ENCODE measurements around the gene HSD17B12.

Gene HSD17B12

DNA sequence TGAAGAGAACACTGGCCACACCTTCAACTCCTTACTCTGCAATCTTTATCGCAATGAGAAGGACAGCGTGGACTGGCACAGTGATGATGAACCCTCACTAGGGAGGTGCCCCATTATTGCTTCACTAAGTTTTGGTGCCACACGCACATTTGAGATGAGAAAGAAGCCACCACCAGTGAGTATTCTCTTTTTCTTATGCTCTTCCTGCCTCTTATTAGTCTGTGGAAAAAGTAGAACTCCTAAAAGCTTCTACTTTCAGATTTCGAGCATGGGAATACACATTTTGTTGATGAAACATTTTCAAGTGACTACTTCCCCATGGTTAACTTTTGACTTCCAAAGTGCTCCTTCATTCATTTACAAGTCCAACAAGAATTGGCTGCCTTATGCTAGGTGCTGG is 221.0 kb downstream of the HSD17B12 start:
- no peak for TF ChIP-seq SNAI2 (CRISPR knock-in tag; IDR thresholded peaks at IDR 0.05)
- TF ChIP-seq RARB (CRISPR knock-in tag; IDR thresholded peaks at IDR 0.05): no peak
- TF ChIP-seq ZFP30 (CRISPR knock-in tag; IDR thresholded peaks at IDR 0.05): no peak
- TF ChIP-seq GLIS3 (CRISPR knock-in tag; IDR thresholded peaks at IDR 0.05): no peak
- ATAC-seq: no peak

DNA sequence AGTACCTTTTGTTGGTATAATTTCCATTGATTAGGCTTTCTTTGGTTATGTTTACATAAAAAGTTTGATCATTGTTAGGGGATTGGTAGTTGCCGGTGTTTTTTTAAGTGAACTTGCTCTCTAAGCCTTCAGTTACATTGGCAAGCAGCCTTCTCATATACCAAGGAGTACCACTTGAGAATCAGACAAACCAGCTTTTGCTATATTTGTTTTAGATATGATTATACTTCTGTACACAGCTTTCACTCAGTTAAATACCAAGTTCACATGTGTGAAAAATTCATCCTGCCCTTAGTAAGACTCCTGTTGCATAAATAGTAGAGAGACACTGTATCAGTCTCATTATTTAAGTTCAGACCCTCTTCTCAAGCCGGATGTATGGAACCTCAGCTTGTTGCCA is 222.5 kb downstream of the HSD17B12 start:
- TF ChIP-seq, protein P1, sequence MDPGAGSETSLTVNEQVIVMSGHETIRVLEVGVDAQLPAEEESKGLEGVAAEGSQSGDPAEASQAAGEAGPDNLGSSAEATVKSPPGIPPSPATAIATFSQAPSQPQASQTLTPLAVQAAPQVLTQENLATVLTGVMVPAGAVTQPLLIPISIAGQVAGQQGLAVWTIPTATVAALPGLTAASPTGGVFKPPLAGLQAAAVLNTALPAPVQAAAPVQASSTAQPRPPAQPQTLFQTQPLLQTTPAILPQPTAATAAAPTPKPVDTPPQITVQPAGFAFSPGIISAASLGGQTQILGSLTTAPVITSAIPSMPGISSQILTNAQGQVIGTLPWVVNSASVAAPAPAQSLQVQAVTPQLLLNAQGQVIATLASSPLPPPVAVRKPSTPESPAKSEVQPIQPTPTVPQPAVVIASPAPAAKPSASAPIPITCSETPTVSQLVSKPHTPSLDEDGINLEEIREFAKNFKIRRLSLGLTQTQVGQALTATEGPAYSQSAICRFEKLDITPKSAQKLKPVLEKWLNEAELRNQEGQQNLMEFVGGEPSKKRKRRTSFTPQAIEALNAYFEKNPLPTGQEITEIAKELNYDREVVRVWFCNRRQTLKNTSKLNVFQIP (CRISPR knock-in tag; IDR thresholded peaks at IDR 0.05; ENCODE audit: borderline replicate concordance, low read depth): no peak
- no peak for TF ChIP-seq PPARA (CRISPR knock-in tag; IDR thresholded peaks at IDR 0.05; ENCODE audit: borderline replicate concordance)
- TF ChIP-seq TOX (CRISPR knock-in tag; IDR thresholded peaks at IDR 0.05; ENCODE audit: borderline replicate concordance): no peak
- TF ChIP-seq, protein P2, sequence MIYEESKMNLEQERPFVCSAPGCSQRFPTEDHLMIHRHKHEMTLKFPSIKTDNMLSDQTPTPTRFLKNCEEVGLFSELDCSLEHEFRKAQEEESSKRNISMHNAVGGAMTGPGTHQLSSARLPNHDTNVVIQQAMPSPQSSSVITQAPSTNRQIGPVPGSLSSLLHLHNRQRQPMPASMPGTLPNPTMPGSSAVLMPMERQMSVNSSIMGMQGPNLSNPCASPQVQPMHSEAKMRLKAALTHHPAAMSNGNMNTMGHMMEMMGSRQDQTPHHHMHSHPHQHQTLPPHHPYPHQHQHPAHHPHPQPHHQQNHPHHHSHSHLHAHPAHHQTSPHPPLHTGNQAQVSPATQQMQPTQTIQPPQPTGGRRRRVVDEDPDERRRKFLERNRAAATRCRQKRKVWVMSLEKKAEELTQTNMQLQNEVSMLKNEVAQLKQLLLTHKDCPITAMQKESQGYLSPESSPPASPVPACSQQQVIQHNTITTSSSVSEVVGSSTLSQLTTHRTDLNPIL (CRISPR knock-in tag; IDR thresholded peaks at IDR 0.05; ENCODE audit: low read depth): no peak
- TF ChIP-seq RARB (CRISPR knock-in tag; IDR thresholded peaks at IDR 0.05): no peak
- no peak for TF ChIP-seq GLIS3 (CRISPR knock-in tag; IDR thresholded peaks at IDR 0.05)
- no peak for TF ChIP-seq SNAI2 (CRISPR knock-in tag; IDR thresholded peaks at IDR 0.05)
- TF ChIP-seq ZFP30 (CRISPR knock-in tag; IDR thresholded peaks at IDR 0.05): no peak
- TF ChIP-seq, protein P3, sequence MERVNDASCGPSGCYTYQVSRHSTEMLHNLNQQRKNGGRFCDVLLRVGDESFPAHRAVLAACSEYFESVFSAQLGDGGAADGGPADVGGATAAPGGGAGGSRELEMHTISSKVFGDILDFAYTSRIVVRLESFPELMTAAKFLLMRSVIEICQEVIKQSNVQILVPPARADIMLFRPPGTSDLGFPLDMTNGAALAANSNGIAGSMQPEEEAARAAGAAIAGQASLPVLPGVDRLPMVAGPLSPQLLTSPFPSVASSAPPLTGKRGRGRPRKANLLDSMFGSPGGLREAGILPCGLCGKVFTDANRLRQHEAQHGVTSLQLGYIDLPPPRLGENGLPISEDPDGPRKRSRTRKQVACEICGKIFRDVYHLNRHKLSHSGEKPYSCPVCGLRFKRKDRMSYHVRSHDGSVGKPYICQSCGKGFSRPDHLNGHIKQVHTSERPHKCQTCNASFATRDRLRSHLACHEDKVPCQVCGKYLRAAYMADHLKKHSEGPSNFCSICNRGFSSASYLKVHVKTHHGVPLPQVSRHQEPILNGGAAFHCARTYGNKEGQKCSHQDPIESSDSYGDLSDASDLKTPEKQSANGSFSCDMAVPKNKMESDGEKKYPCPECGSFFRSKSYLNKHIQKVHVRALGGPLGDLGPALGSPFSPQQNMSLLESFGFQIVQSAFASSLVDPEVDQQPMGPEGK (CRISPR knock-in tag; IDR thresholded peaks at IDR 0.05; ENCODE audit: borderline replicate concordance): no peak
- TF ChIP-seq, protein P4, sequence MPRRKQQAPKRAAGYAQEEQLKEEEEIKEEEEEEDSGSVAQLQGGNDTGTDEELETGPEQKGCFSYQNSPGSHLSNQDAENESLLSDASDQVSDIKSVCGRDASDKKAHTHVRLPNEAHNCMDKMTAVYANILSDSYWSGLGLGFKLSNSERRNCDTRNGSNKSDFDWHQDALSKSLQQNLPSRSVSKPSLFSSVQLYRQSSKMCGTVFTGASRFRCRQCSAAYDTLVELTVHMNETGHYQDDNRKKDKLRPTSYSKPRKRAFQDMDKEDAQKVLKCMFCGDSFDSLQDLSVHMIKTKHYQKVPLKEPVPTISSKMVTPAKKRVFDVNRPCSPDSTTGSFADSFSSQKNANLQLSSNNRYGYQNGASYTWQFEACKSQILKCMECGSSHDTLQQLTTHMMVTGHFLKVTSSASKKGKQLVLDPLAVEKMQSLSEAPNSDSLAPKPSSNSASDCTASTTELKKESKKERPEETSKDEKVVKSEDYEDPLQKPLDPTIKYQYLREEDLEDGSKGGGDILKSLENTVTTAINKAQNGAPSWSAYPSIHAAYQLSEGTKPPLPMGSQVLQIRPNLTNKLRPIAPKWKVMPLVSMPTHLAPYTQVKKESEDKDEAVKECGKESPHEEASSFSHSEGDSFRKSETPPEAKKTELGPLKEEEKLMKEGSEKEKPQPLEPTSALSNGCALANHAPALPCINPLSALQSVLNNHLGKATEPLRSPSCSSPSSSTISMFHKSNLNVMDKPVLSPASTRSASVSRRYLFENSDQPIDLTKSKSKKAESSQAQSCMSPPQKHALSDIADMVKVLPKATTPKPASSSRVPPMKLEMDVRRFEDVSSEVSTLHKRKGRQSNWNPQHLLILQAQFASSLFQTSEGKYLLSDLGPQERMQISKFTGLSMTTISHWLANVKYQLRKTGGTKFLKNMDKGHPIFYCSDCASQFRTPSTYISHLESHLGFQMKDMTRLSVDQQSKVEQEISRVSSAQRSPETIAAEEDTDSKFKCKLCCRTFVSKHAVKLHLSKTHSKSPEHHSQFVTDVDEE (CRISPR knock-in tag; IDR thresholded peaks at IDR 0.05): no peak
- no peak for TF ChIP-seq ARNTL (CRISPR knock-in tag; IDR thresholded peaks at IDR 0.05; ENCODE audit: borderline replicate concordance, low read depth)
- TF ChIP-seq BACH2 (CRISPR knock-in tag; IDR thresholded peaks at IDR 0.05; ENCODE audit: borderline replicate concordance): no peak
- TF ChIP-seq OSR1 (CRISPR knock-in tag; IDR thresholded peaks at IDR 0.05): no peak
- no peak for TF ChIP-seq ZFP3 (CRISPR knock-in tag; IDR thresholded peaks at IDR 0.05)
- TF ChIP-seq ZNF70 (CRISPR knock-in tag; IDR thresholded peaks at IDR 0.05): no peak
- TF ChIP-seq TCF4 (CRISPR knock-in tag; IDR thresholded peaks at IDR 0.05; ENCODE audit: borderline replicate concordance): no peak
- no peak for TF ChIP-seq ESRRG (CRISPR knock-in tag; IDR thresholded peaks at IDR 0.05)
- no peak for TF ChIP-seq CSDC2 (CRISPR knock-in tag; IDR thresholded peaks at IDR 0.05)
- no peak for ATAC-seq

DNA sequence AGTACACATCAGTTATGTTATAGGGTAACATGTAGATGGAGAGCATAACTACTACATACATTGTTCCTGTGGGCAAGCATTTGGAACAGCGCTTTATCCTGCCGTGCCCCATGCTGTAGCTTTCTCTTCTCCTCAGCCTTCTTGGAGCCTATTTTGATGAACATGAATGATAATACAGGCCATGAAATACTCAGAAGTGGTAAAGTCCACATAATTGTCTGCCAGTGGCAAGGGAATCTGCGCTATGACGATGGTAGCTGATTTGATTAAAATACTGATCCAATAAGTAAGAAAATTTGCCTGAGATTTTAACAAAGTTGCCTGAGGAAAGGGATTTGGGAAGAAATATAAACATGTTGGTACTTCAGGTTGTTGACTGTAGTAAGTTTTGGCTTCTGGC is 223.4 kb downstream of the HSD17B12 start:
- no peak for ATAC-seq
- TF ChIP-seq ISL1 (CRISPR knock-in tag; IDR thresholded peaks at IDR 0.05): peak; percentile 61
- TF ChIP-seq, protein P4 (CRISPR knock-in tag; IDR thresholded peaks at IDR 0.05): peak; percentile 87
- TF ChIP-seq BACH2 (CRISPR knock-in tag; IDR thresholded peaks at IDR 0.05; ENCODE audit: borderline replicate concordance): 0 out of 2 replicates have a peak, but pooled peaks have one; percentile 62
- TF ChIP-seq CSDC2 (CRISPR knock-in tag; IDR thresholded peaks at IDR 0.05): no peak
- no peak for TF ChIP-seq ARNTL (CRISPR knock-in tag; IDR thresholded peaks at IDR 0.05; ENCODE audit: borderline replicate concordance, low read depth)
- TF ChIP-seq GLIS3 (CRISPR knock-in tag; IDR thresholded peaks at IDR 0.05): peak; percentile 33; the same call in 1 of the 2 replicates
- no peak for TF ChIP-seq ZNF565 (CRISPR knock-in tag; conservative IDR thresholded peaks at IDR 0.05; ENCODE audit: low read depth)
- TF ChIP-seq ZNF70 (CRISPR knock-in tag; IDR thresholded peaks at IDR 0.05): peak; percentile 37; the same call in 1 of the 2 replicates
- no peak for TF ChIP-seq RARB (CRISPR knock-in tag; IDR thresholded peaks at IDR 0.05)
- peak; percentile 80; the same call in 1 of the 2 replicates for TF ChIP-seq TCF4 (CRISPR knock-in tag; IDR thresholded peaks at IDR 0.05; ENCODE audit: borderline replicate concordance)
- no peak for TF ChIP-seq ZC3H10 (CRISPR knock-in tag; IDR thresholded peaks at IDR 0.05)
- TF ChIP-seq SNAI2 (CRISPR knock-in tag; IDR thresholded peaks at IDR 0.05): peak; percentile 84
- TF ChIP-seq TOX (CRISPR knock-in tag; IDR thresholded peaks at IDR 0.05; ENCODE audit: borderline replicate concordance): no peak
- no peak for TF ChIP-seq ESRRG (CRISPR knock-in tag; IDR thresholded peaks at IDR 0.05)
- no peak for TF ChIP-seq ZFP30 (CRISPR knock-in tag; IDR thresholded peaks at IDR 0.05)
- peak; percentile 54; the same call in 1 of the 2 replicates for TF ChIP-seq ZFP3 (CRISPR knock-in tag; IDR thresholded peaks at IDR 0.05)
- TF ChIP-seq, protein P2 (CRISPR knock-in tag; IDR thresholded peaks at IDR 0.05; ENCODE audit: low read depth): no peak; the same call in 1 of the 2 replicates
- TF ChIP-seq, protein P3 (CRISPR knock-in tag; IDR thresholded peaks at IDR 0.05; ENCODE audit: borderline replicate concordance): no peak
